ENCODE results near the gene SOCS6.
"Not testable (repeated sequence)": the region's sequence is repeated elsewhere in the genome, so short reads cannot be mapped to it uniquely, and the experiment has no call there.

SOCS6 gene

DNA sequence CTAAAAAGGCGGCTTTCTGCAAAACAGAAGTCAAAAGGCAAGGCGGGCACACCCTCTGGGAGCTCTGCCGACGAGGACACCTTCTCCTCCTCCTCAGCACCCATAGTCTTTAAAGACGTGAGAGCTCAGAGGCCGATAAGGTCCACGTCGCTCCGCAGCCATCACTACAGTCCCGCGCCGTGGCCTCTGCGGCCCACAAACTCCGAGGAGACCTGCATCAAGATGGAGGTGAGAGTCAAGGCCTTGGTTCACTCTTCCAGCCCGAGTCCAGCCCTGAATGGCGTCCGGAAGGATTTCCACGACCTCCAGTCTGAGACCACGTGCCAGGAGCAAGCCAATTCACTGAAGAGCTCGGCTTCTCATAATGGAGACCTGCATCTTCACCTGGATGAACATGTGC is 36.1 kb downstream of the SOCS6 start:
- DNase-seq (ENCODE audit: low spot score) = no peak

DNA sequence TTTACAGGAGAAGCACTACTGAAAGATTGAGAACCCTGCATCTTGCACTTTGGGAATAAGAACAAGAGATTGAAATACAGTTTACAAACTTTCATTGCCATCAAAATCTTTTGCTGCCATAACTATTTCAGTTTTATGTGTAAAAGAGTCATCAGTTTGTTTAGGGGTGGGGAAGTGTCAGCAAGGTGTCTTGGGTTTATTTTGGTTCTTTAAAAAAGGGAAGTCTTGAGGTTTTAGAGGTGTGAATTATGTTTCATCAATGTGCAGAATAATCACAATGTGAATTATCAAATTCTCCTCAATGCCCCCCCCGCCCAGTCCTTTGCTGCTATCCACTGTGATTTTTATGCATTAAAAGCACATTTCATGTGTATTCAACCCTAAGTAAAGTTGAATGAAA is 37.4 kb downstream of the SOCS6 start:
- DNase-seq (ENCODE audit: low spot score) = no peak

DNA sequence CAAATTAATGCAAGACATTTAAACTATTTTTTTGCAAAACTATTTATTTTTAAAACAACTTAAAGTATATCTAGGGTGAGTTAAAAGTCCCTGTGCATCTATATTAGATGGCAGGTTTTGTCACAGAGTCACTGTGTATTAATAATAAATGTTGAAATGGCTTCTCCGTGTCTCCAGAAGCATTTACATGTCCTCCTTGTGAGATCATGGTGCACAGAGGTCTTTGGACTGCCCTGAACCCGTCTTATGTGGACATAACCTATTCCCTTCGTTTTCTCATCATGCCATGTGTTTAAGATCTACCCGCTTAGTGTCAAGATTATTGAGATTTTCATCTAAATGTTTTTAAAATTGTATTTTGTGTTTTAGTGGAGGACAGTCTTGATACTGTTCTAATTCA is 39.3 kb downstream of the SOCS6 start:
- DNase-seq (ENCODE audit: low spot score) = no peak

DNA sequence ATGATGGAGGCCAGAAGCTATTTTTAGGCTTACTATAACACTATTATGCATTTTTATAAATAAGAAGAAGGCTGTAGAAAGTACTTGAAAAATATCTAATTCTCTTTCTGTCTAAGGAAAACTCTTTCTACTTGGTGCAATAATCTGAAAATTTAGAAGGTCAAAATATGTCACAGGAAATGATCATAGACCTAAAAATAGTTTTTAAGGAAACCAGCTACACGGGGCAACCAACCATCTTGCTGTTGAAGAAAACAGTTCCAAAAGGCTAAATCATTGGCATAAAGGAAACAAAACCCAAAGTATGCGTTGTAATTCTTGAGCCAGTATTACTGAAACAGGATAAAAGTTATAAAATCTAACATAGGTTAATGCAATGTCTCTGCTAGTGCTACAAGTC is 40.2 kb downstream of the SOCS6 start:
- no peak for DNase-seq (ENCODE audit: low spot score)

DNA sequence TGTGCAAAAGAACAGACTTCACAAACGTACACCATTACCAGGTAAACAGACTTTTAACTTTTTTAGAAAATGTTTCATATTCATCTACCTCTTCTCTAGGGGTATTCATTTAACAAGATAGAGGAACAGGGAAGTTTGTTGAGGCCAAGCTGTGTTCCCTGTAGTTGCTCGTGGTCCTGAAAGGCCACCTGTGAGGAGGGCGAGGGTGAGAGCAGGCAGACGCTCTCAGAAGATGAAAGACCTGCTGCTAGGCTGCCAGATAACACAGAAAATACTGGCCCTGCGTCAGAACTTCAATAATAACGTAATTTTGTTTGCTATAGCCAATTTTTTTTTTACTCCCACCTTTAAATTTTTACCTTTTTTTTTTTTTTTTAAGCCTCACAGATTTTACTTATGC is 42.0 kb downstream of the SOCS6 start:
- DNase-seq (ENCODE audit: low spot score) = no peak

DNA sequence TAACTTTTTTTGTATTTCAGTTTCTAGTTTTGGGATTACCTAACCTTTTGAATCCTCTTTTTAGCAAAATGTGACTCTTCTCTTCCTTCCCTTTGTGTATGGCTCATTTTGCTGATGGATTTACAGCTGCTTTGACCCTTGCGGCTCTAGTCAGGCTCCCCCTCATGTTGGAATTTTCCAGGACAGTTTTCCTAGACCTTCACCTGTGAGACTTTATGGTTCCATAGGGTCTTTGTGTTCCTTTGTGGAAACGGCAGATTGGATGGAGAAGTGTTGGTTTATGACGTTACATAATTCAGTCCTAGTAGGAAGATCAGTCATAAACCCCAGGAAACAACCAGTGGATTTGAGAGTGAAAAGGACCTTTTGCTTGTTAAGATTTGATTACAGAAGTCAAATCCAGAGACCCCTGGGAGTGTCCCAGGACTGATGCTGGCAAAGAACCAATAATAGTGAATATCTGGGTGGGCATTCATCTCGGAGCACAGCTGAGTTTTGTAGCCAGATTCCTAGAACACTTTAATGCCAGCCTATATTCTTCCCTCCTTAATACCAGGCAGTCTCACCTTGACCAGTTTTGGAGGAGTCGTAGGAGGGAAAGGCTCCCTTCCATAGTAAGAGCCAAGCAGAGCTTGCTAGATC is 42.7 kb downstream of the SOCS6 start:
- DNase-seq (ENCODE audit: low spot score) = no peak

DNA sequence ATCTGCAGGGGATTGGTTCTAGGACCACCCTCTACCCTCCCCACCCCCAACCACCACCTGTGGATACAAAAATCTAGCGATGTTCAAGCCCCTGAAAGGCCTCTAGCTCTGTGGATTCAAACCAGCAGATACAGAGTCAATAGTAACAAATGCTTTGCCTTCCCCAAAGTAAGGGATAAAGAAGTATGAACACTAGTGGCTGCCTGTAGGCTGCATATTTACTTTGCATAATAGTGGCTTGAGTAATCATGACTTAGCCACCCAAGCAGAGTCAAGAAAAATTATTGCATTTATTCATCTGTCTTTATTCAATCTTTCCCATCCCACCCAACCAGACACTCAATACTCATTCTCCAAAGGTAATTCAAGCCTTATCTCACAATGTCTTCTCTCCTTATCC is 43.8 kb downstream of the SOCS6 start:
- DNase-seq (ENCODE audit: low spot score) = no peak

DNA sequence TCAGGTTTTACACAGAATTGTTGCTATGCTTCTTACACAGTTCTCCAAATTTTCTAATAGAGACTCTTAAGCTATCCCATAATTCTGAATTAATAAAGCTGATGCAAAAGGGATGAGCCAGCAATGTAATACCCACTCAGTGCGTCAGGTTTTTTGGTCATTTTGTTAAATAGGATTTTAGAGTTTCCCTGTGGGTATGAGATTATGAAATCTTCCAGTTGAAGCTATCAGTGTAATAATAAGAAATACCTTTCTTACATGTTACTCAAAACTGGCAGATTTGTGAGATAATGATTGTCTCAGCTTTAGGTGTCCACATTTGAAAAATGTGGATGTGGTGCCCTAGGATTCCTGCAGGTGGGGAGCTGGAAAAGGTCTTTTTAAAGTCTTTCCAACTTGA is 44.5 kb downstream of the SOCS6 start:
- no peak for DNase-seq (ENCODE audit: low spot score)

DNA sequence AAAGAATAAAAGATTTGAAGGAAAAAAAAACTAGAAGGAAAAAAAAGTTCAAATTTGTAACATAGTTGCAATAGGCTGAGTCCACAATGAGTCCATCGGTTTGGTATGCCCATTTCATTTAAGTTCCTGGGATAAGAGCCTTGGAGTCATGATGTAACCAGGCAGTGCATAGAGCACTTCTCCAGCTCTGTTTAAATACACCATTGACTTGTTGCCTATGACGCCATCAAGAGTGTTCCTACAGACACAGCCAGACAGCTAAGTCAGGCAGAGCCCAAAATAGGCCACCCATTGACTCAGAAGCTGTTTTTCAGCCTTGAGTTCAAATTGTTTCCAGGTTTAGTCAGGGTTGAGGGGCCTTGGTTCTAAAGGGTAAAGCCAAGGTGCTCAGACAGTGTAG is 44.9 kb downstream of the SOCS6 start:
- DNase-seq (ENCODE audit: low spot score) = no peak

DNA sequence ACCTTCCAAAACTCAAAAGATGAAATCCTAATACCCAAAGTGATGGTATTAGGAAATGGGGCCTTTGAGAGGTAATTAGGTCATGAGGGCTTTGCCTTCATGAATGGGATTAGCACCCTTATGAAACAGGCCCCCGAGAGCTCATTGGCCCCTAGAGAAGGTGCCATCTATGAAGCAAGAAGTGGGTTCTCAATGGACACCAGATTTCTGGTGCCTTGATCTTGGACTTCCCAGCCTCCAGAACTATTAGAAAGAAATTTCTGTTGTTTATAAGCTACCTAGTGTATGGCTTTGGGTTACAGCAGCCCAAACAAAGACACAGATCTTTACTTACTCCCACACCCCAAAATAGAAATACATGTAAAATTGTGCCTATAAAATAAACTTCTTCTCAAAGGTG is 45.4 kb downstream of the SOCS6 start:
- no peak for DNase-seq (ENCODE audit: low spot score)

DNA sequence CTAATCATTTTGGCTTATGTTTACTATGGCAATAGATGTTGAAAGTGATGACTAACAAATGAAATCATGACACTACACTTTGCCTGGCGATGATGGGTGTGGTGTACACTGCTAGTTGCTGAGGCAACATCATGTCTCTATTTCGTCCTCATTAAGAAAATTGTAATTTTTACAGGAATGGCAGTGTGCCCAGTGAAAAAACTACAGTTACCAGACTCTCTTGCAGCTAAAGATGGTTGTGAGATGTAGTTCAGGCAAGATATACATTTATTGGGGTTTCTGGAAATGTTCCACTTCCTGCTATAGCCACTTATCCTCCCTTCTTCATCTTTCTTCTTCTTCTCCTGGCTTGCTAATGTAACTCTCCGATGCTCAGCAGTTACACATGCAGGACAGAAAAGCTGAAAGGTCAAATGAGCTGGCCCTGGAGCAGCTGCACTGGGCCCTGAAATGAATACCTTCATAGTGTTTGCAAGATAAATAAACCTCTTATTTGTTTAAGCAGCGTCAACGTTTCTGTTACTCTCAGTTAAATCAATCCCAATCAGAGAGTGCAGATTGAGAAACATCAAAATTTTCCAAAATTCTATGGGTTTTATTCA is 46.0 kb downstream of the SOCS6 start:
- no peak for DNase-seq (ENCODE audit: low spot score)

DNA sequence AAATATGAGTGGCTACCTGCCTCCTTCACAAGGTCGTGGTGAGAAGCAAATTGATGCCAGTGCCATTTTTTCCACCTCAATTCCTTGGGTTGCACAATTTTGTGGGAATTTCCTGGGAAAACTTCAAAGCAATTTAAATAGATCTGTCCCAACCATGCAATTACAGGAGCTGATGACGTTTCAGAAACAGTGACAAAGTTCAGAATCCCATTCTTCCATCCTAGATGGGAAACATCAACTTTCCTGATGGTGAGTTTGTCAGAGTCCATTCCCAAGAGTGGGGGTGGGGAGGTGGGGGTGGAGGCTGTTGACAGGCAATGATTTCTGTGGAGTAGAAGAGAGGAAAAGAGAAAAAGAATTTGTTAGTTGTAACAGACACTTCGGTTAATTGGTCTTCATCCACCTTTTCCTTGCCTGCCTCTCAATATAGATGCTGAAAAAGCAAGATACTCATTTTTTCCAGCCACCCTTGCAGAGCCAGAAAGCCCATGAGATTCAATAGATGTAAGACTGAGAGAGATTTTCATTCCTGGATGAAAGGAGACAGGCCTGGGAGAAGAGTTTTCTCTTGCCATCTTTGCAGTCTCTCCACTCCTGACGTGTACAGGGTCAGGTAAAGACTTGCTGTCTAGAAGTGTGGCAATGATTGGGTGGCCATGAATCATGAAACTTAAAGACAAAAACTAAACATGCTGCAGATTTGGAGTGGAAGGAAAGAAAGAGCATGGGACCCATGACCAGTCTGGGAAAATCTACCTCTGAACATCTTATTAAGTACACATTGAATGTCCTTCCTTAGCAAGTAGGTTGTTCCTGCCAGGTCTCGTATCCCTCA is 47.3 kb downstream of the SOCS6 start:
- no peak for DNase-seq (ENCODE audit: low spot score)

DNA sequence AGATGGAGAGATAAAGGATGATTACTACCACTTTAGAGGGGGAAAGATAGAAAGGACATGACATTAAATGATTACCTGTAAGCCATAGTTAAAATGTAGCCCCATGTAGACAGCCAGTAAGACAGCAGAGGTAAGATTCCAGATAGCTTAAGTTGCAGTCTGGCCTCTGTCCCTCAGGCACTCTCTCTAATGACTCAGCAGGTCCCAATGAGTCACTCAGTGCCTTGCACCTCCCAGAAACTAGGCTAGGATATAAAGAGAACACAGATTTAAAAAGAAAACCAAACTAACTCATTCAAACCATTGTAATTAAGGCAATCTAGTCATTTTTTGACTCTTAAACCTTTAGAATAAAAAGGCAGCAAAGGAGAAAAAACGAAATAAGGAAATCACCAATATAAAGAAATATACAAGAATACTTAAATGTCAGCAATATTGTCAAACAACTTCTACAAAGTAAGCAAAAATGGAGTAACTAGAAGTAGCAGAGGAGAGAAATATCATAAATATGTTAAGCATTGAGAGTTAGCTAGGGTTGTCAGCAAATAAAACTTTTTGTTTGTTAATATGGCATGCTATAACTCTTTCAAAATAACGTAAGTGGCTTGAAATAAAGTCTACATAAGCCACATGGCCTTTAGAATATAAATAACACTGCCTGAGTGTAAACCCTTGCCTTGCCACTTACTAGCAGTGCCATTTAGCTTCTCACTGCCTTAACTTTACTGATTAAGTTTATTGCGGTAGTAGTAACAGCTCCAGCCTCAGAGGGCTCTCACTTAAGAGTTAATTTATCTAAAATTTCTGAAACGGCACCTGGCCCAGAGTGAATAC is 48.5 kb downstream of the SOCS6 start:
- no peak for DNase-seq (ENCODE audit: low spot score)

DNA sequence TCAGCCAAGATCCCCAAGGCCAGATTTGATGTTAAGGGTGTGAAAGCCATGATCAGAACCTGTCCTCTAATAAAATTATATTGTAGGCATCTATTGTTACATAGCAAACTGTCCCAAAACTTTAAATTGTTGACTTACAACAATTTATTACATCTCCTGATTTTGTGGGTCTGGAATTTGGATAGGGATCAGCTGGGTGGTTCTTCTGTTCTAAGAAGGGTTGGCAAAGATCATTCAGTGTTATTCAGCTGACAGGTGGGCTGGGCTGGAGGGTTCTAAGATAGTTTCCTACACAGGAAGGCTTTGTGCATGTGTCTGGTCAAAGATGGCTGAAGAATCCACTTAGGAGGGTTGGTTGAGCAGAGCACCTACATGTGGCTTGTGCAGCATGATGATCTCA is 50.0 kb downstream of the SOCS6 start:
- DNase-seq (ENCODE audit: low spot score) = no peak

DNA sequence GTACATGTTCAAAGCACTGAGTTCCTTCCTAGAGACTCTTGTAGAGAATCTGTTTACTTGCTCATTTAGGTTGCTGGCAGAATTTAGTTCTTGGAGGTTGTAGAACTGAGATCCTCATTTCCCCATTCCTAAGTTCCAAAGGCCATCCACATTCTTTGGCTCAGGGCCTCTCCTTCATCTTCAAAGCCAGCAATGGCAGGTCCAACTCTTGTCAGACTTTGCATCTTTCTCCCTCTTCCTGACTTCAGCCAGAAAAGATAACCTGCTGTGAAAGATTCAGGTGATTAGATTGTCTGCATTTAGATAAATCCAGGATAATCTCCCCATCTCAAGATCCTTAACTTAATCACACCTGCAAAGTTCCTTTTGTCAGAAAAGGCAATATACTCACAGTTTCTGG is 51.1 kb downstream of the SOCS6 start:
- no peak for DNase-seq (ENCODE audit: low spot score)

DNA sequence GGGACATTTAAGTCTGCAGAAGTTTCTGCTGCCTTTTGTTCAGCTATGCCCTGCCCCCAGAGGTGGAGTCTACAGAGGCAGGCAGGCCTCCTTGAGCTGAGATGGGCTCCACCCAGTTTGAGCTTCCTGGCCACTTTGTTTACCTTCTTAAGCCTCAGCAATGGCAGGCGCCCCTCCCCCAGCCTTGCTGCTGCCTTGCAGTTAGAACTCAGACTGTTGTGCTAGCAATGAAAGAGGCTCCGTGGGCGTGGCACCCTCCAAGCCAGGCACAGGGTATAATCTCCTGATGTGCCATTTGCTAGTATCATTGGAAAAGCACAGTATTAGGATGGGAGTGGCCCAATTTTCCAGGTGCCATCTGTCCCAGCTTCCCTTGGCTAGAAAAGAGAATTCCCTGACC is 59.6 kb downstream of the SOCS6 start:
- DNase-seq (ENCODE audit: low spot score) = not testable (repeated sequence)

DNA sequence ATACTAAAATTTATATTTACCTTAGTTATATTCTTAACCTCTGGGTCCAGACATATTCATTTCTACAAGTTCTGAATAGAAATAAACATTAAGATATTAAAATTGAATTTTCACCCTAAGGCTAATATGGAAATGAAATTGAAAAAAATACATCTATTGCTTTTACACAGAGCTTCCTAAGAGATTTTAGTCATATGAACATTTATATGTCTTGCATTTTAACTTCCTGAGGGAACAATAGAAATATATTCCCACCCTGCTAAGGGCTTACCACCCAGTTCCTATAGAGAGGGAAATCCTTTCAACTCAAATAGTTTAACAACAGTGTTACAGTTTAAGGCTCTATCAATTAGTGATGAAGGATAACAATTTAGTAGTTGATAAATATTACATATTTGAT is 60.5 kb downstream of the SOCS6 start:
- no peak for DNase-seq (ENCODE audit: low spot score)

DNA sequence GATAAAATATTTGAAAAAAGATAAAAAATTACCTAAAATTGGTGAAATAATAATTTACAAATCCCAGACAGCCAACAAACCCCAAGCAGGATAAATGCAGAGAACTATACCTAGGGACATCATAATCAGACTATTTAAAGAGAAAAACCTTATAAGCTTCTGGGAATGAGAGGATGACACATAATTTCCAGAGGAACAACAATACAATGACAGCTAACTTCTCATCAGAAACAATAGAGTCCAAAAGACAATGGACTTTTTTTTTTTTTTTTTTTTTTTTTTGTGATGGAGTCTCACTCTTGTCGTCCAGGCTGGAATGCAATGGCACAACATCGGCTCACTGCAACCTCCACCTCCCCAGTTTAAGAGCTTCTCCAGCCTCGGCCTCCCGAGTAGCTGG is 65.2 kb downstream of the SOCS6 start:
- DNase-seq (ENCODE audit: low spot score) = no peak

DNA sequence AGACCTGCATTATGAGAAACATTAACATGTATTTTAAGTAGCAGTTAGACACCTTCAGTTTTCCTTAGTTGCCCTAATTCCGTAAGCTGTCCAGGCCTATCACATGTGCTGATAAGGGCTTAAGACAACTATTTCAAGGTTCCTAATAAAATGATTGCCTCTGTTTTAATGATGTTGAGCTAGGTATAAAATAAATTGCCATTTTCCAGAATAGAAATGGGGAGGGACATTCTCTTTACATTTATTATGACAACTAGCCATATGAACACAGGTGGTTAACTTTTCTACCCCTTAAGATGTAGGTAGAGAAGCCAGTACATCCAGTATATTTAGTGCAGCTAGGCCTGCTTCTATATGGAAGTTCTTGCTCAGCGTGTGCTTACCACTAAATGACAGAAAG is 65.9 kb downstream of the SOCS6 start:
- no peak for DNase-seq (ENCODE audit: low spot score)

DNA sequence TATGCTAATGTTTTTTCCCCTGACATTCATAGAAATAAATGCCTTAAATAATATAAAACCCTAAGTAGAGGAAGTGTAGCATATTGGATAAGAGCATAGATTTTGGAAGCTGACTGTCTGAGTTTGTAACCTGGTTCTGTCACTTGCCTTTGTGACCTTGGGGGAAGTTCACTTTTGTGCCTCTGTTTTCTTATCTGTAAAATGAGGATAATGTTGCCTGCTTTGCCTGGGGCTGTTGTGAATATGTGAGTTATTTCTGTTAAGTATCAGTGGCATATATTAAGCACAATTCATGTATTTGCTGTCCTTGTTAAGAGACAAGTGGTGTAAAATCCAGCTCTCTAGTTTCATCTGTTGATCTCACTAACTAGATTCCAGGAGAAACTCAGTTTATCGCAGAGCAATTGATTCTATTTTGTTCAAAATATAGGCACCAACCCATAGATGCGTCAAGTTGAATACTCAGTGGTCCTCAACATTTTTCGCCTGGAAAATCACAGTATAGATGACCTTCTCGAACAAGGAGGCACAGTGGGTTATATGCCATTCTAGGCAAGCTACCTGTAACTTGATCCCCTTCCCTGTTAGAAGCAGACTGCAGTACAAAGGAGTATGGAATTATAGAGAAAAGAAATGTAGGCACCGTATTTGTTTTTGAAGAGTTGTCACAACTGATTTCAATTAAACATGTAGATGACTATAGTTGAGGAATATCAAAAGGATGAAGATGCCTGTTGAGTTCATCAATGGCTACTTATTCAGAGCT is 67.0 kb downstream of the SOCS6 start:
- DNase-seq (ENCODE audit: low spot score) = no peak

DNA sequence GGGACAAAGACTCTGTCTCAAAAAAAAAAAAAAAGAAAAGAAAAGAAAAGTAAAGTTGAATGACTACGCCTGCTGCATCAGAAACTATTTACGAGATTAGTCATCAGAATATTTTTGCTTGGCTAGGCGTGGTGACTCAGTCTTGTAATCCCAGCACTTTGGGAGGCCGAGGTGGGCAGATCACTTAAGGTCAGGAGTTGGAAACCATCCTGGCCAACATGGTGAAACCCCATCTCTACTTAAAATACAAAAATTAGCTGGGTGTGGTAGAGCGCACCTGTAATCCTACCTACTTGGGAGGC is 69.2 kb downstream of the SOCS6 start:
- DNase-seq (ENCODE audit: low spot score) = not testable (repeated sequence)

DNA sequence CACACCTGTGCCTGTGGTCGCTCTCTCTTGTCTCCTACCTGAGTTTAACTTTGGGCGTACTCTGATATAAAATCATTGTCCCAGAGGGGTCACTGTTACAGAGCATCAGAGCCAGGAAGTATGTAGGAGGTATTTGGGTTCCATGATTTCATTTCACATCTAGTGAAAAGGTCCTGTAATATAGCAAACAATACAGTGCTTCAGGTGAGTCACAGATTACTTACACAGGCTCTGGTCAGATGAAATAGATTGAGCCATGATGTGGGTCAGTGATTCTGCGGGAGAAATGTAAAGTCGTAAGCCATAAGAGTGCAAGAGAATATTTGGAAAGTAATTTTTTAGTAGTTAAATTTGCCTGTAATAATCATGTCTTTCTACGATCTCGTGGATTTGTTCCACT is 70.2 kb downstream of the SOCS6 start:
- DNase-seq (ENCODE audit: low spot score) = no peak
